GM19023 (cell line): ENCODE data around the gene PTGDS.
"Not testable (repeated sequence)": the region's sequence is repeated elsewhere in the genome, so short reads cannot be mapped to it uniquely, and the experiment has no call there.

ENCODE experiments used
- ATAC-seq: cut with Tn5 transposase; IDR thresholded peaks from one replicate; pipeline ENCODE4 v1.9.1; 2021; ENCODE audit warnings: mild to moderate bottlenecking, moderate library complexity; ENCODE audit not compliant: unreplicated experiment

PTGDS gene

GRCh38 chr9:136985853-136986252 is 8.5 kb downstream of the PTGDS start:
- no peak for ATAC-seq

- ATAC-seq: no peak
Measured at GRCh38 chr9:136988872-136989271, 11.6 kb downstream of the PTGDS start.

DNA sequence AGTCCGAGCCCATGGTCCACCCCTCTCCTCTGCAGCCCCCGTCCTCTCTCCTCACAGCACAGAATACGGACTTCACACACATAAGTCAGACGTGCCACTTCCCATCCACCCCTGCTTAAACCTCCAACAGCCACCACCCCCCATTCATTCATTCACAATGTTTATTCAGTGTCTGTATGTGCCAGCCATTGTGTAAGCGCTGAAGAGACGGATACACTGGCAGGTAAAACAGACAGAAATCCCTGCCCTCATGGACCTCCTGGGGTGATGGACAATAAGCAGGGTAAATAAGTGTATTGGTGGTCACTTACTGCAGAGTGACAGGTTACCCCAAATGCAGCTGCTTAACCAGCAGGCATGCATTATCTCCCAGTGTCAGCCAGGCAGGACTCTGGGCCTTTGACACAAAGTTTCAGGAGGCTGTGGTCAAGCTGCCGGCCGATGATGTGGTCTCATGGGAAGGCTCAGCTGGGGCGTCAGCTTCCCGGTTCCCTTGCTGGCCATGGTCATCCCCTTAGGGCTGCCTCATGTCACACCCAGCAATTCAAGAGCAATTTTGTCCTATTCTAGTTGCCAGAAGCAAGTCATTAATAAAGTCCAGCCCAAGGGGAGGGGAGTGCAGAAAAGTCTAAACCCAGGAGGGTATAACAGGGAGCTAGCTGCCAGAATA is 13.1 kb downstream of the PTGDS start:
- no peak for ATAC-seq

DNA sequence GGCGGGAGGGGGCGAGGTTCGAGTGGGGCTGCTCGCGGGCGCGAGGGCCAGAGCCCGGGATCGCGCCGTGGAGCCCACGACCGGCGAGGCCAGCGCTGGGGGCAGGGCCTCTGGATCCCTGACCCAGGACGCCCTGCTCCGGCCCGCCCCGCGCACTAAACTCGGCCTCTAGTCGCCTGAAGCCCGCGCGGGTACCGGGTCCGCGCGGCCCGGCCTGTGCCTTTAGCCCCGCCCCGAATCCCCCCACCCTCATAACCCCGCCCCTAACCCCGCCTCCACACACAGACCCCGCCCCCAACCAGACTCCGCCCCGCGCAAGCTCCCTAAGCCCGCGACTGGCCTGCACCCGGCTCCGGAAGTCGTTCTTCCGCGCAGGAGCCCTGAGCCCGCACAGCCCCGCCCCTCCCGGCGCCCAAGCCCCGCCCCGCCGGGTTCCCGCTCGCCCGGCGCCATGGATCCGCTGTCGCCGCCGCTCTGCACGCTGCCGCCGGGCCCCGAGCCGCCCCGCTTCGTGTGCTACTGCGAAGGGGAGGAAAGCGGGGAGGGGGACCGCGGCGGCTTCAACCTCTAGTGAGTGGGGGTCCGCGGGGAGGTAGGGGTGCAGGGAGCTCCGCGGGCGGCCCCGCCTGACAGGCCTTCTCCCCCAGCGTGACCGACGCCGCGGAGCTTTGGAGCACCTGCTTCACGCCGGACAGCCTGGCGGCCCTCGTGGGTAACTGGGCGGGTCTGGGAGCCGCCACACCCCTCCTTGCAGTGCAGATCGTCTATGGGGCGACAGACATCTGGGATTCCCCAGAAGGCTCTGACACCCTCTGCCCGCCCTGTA is 14.9 kb downstream of the PTGDS start, which contains the start of gene PAXX:
TSS of gene PAXX (plus strand) at position 430 of the 826 bp plus-strand sequence. CDS start at position 452, 22 bp downstream.
- ATAC-seq: peak; percentile 80

- no peak for ATAC-seq
Measured at GRCh38 chr9:136992819-136993369, 15.6 kb downstream of the PTGDS start.

DNA sequence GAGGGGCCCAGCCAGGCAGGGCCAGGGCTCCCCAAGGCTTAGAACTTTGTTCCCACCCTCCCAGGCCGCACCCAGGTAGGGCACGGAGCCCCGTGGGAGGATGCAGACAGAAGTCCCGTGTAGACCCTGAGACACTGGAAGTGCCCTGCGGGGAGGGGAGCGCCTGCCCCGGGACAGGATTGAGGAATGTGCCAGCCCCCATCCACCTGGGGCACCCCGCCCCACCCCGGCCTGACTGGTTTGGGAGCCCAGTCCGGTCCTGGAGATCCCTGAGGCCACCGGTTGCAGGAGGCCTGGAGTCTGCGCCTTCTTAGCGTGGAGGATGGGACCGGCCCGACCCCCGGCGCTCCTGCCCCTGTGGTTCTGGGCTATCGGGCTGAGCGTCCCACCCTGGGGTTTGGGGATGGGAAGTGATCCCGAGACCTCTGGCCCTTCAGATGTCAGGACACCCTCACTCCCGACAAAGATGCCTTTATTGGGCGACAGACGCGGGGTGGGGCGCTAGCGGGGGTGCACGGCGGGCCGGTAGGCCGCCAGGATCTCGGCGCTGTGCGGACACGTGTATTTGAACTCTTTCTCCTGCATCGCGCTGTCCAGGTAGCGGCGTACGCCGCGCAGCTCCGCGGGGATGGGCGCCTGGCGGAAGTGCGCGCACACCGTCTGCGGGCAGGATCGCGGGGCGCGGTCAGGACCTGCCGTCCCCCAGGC is 17.0 kb downstream of the PTGDS start:
- ATAC-seq: no peak

DNA sequence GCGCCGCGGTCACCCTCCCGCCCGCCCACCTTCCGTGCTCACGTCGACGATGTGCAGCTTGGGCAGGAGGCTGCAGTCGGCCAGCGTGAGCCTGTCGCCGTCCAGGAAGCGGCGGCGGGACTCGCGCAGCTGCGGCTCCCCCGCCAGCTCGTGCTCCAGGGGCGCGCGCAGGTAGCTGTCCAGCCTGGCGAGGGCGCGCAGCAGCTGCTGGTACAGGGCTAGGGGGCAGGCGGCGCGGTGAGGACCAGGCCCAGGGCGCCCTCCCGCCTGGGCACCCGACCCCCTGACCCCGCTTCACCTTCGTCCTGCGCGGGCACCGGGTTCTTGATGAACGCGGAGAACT is 17.6 kb downstream of the PTGDS start:
- no peak for ATAC-seq

- ATAC-seq: no peak
Measured at GRCh38 chr9:136995362-136995761, 18.1 kb downstream of the PTGDS start.

DNA sequence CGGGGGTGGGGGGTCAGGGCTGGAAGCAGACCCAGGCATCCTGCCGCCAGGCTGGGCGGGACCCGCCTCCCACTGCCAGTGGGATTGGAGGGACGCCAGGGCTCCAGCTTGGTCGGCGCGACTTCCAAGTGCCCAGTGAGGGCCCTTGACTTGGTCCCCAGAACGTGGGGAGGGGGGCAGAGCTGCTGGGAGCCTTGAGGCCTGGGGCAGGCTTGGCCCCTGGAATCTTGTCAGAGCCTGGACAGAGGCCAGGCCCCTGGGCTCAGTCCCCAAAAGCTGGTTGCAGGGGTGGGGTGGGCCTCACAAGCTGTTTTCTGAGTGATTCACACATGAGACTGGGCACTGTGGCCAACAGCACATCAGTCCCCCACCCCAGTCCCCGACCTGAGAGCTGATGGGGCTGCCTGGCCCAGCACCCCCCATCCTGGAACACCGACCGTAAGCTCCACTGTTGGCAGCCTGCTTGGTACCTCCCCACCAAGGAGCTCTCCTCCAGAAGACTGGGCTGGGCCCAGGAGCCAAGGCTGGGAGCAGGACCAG is 18.5 kb downstream of the PTGDS start:
- ATAC-seq: no peak

- ATAC-seq: no peak
Measured at GRCh38 chr9:136996361-136997292, 19.3 kb downstream of the PTGDS start, which contains the start of gene CLIC3. CLIC3 (minus strand) TSS chr9:136996568; CDS start chr9:136996543, 25 bp downstream.

- no peak for ATAC-seq
Measured at GRCh38 chr9:136997371-136997770, 20.1 kb downstream of the PTGDS start.

DNA sequence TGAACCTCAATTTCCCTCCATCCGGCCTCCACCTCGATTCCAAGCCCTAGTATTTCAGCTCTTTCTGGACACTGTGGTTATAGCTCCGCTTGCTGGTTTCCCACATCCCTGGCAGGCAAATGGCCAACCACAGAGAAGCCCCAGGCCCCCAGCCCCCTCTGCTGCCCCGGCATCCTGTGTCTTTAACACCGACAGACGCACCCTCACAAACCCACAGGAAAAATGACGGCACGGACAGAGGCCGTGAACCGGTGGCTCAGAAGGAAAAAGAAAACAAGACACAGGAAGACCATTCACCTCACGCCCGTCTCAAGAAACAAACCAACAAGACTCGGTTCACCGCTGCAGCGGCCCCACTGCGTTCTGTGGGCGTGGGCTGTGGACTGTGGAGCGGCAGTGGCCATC is 20.5 kb downstream of the PTGDS start:
- ATAC-seq: no peak

- ATAC-seq: peak; percentile 62
Measured at GRCh38 chr9:137000177-137000930, 23.1 kb downstream of the PTGDS start.

DNA sequence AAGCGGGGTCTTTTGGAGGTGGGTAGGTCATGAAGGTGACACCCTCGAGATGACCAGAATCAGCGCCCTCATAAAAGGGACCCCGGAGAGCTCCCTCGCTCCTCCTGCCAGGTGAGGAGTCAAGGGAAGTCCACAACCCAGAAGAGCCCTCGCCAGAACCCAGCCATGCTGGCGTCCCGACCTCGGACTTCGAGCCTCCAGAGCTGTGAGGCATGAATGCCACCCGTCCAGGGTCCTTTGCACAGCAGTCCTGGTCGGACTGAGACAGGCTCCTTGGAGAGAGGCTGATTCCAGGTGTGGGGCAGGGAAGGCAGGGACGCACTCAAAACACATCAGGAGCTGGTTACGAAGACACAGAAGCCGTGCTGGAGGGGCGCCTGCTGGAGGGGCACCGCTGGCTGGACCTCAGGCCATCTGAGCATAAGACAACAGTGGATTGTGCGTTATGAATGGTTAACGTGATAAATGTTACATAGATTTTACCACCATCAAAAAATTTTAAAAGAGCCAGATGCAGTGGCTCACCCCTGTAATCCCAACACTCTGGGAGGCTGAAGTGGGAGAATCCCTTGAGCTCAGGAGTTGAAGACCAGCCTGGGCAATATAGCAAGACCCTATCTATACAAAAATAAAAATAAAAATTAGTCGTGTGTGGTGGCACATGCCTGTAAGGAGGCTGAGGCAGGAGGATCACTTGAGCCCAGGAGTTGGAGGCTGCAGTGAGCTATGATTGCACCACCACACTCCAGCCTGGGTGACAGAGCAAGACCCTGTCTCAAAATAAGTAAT is 24.7 kb downstream of the PTGDS start:
- no peak for ATAC-seq

DNA sequence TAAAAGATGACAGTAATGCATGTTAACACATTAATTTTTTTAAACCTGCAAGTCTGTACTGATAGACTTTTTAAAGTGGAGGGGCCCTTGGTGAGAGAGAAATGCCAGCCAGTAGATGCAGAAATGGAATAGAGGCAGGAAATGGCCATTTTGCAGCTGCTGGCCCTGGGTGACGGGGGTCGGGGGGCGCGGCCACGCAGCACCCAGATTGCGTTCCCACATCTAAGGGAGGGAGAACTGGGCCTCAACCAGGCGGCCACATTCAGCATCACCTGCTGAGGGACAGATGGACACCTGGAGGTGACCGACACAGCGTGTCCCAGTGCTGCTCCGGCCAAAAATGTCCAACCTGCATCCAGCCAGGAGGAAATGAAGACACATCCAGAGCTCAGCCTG is 25.3 kb downstream of the PTGDS start:
- no peak for ATAC-seq

DNA sequence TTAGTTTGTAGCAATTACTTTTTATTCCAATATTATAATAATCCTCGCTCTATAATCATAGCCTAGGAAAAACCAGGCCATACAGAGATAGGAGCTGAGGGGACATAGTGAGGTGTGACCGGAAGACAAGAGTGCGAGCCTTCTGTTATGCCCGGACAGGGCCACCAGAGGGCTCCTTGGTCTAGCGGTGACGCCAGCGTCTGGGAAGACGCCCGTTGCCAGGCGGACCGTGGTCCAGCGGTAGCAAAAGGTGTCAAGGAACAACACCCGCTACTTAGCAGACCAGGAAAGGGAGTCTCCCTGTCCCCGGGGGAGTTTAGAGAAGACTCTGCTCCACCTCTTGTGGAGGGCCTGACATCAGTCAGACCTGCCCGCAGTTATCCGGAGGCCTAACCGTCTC is 27.0 kb downstream of the PTGDS start:
- ATAC-seq: not testable (repeated sequence)

DNA sequence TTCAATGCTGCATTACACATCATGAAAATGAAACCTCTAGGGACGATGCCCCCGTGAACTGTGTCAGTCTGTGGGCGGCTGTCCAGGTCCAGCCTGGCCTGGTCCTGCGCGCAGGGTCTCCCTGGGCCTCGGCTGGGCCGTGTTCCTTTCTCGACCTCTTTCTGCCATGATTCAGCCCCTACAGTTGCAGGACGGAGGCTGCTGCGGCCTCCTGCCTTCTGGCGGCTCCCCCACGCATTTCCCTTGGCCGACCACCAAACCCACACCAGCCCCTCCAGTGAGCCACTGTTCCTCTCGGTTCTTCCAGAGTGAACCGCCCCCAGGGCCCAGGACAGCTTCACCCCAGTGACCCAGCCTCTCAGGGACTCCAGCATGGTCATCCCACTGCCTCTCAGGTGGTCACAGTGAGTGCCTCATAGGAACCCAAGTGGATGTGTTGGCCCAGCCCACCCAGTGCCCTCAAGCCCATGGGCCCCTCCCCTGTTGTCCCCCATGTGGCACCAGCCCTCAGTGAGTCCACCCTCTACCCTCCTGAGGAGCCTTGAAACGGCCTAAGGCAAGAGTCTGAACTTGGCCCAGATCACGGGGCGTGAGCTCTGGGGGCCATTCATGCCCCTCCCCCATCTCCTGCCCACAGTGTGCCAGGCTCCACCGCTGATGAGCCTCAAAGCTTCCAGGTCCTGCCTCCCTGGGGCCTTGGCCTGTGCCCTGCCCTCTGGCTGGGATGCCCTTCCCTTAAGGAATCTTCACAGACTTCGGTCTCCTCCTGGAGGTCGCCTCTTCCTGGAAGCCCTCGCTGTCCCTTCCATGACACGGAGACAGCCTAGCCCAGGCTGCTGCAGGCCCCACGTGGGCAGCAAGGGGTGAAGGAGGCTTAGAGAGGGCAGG is 29.1 kb downstream of the PTGDS start:
- ATAC-seq: no peak
